Measurements from ENCODE around the gene ZDHHC22. TPM values are rescaled to one million over a fixed set of nuclear protein-coding genes. Genes with fewer than 3 reads are reported as not detected.
A peak's percentile ranks its signal among the peaks of the same experiment; 100 is the strongest.

ZDHHC22 gene
- total and polyA plus RNA-seq, 3 donors from 2014 or later, result 0.84 to 3.2 (median 1.7) TPM

- no peak for DNase-seq
- Histone ChIP-seq H3K27me3 (no peaks in the 10 kb centered on the region), H3K9me3 (no peaks in the 10 kb centered on the region), H3K4me3 (no peak overlapping the region), H3K27ac (no peak overlapping the region), H3K4me1 (peaks cover 3% of the 10 kb centered on the region), H3K36me3 (ENCODE audit: low read depth, missing control alignments) (no peaks in the 10 kb centered on the region)
- intact Hi-C loops (cut with DNase I; ENCODE audit: low total_unique reads), result no loop called here
- TF ChIP-seq POLR2A (IDR thresholded peaks at IDR 0.05) (no peak), CTCF (IDR thresholded peaks at IDR 0.05) (no peak)
- WGBS, 2 donors, result 25 to 30% methylated on average over 10 of the region's 10 CpGs
These were observed 4.6 kb upstream of the ZDHHC22 start for GRCh38 chr14:77145975-77146740.

GRCh38 chr14:77144412-77145115, 3.0 kb upstream of the ZDHHC22 start:
- TF ChIP-seq CTCF (IDR thresholded peaks at IDR 0.05), result no peak
- TF ChIP-seq POLR2A (IDR thresholded peaks at IDR 0.05), result no peak
- no peak for DNase-seq
- intact Hi-C loops (cut with DNase I; ENCODE audit: low total_unique reads), result no loop called here
- 80 to 82% methylated on average over 4 of the region's 4 CpGs for WGBS, 2 donors
- no peaks in the 10 kb centered on the region for H3K36me3 ChIP-seq (ENCODE audit: low read depth, missing control alignments)
- H3K4me1 ChIP-seq, result peaks cover 10% of the 10 kb centered on the region
- no peak overlapping the region for H3K4me3 ChIP-seq
- H3K27ac ChIP-seq, result no peak overlapping the region
- no peaks in the 10 kb centered on the region for H3K9me3 ChIP-seq
- no peaks in the 10 kb centered on the region for H3K27me3 ChIP-seq

- no peak overlapping the region for H3K4me3 ChIP-seq
- H3K4me1 ChIP-seq, result peaks cover 10% of the 10 kb centered on the region
- H3K36me3 ChIP-seq (ENCODE audit: low read depth, missing control alignments), result no peaks in the 10 kb centered on the region
- no peaks in the 10 kb centered on the region for H3K27me3 ChIP-seq
- H3K9me3 ChIP-seq, result no peaks in the 10 kb centered on the region
- H3K27ac ChIP-seq, result no peak overlapping the region
- DNase-seq, result no peak
- intact Hi-C loops (cut with DNase I; ENCODE audit: low total_unique reads), result no loop called here
- 41 to 47% methylated on average over 4 of the region's 4 CpGs for WGBS, 2 donors
- TF ChIP-seq CTCF (IDR thresholded peaks at IDR 0.05), result no peak
- TF ChIP-seq POLR2A (IDR thresholded peaks at IDR 0.05), result no peak
These were observed 1.5 kb upstream of the ZDHHC22 start for GRCh38 chr14:77143071-77143470.

- Histone ChIP-seq H3K9me3 (no peaks in the 10 kb centered on the region), H3K4me3 (peak overlapping the region in 1 of 2 donors; percentile 53), H3K27ac (no peak overlapping the region), H3K36me3 (ENCODE audit: low read depth, missing control alignments) (no peaks in the 10 kb centered on the region), H3K27me3 (no peaks in the 10 kb centered on the region), H3K4me1 (peaks cover 10% of the 10 kb centered on the region)
- intact Hi-C loops (cut with DNase I; ENCODE audit: low total_unique reads), result no loop called here
- TF ChIP-seq CTCF (IDR thresholded peaks at IDR 0.05), result no peak
- no peak for TF ChIP-seq POLR2A (IDR thresholded peaks at IDR 0.05)
- WGBS, 2 donors, result 17 to 25% methylated on average over 4 to 9 of the region's 9 CpGs
- DNase-seq, result no peak
These were observed 612 bp upstream of the ZDHHC22 start for GRCh38 chr14:77142005-77142800.

All from testis (tissue), 3 donors.